Keratinocyte (primary cell): ENCODE measurements around the gene CDK8.

ENCODE experiments used
- CTCF ChIP-seq, 3 experiments: IDR thresholded peaks in 1 of 3; conservative IDR thresholded peaks in 1 of 3; optimal IDR thresholded peaks in 1 of 3; 2 replicates in 2 of 3; 3 replicates in 1 of 3; pipeline versions ENCODE3 to v1.5.1; 2011; ENCODE audit warnings: low read length in 3 of 3, mild to moderate bottlenecking in 3 of 3, moderate library complexity in 2 of 3, control low read depth in 1 of 3, inconsistent platforms in 1 of 3; ENCODE audit not compliant: insufficient read depth in 2 of 3; ENCODE audit errors: extremely low read depth in 1 of 3
- EZH2 ChIP-seq: IDR thresholded peaks from one replicate; pipeline ENCODE4 v1.6.1; 2012; ENCODE audit warnings: inconsistent platforms, mild to moderate bottlenecking, low read length, moderate library complexity

- no peak for TF ChIP-seq EZH2
- no peak for TF ChIP-seq CTCF (optimal IDR thresholded peaks at IDR 0.05 in 1 of 3, IDR thresholded peaks at IDR 0.05 in 1 of 3, conservative IDR thresholded peaks at IDR 0.05 in 1 of 3; ENCODE audit: extremely low read depth in 1 of 3, insufficient read depth in 2 of 3, low read length in 3 of 3)
These were observed 16.8 kb downstream of the CDK8 start for GRCh38 chr13:26270707-26271106.
